GM18511 (cell line): ENCODE measurements around the gene KCNK18.
"Not testable (repeated sequence)": the region's sequence is repeated elsewhere in the genome, so short reads cannot be mapped to it uniquely, and the experiment has no call there.

ENCODE experiments used
- ATAC-seq: cut with Tn5 transposase; IDR thresholded peaks from one replicate; pipeline ENCODE4 v1.9.1; 2021; ENCODE audit warnings: mild to moderate bottlenecking, moderate library complexity; ENCODE audit not compliant: unreplicated experiment

KCNK18 gene

DNA sequence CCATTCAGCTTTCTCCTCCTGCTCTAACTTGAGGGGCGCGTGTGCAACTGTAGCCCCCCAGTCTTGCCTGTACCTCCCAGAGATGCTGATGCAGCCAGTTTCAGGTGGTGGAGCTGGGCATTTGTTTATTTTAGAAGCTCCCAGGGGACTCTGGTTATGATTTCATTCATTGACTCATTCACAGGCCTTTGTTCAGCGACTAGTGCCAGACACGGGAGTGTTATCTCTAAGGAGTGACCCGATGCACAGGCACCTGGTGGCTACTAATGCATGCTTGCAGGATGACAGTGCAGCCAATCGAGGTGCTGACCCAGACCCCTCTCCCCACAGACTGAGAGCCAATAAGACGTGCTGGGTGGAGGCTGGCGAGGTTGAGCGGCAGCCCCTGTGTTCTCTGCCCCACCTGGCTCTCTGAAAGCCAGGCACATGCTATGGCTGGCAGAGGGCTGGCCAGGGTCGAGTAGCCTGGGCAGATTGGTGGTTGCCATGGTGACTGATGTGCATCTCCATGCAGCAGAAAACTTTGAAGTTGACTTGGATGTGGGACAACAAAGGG lies 23.9 kb downstream of the KCNK18 start:
- ATAC-seq, result no peak

DNA sequence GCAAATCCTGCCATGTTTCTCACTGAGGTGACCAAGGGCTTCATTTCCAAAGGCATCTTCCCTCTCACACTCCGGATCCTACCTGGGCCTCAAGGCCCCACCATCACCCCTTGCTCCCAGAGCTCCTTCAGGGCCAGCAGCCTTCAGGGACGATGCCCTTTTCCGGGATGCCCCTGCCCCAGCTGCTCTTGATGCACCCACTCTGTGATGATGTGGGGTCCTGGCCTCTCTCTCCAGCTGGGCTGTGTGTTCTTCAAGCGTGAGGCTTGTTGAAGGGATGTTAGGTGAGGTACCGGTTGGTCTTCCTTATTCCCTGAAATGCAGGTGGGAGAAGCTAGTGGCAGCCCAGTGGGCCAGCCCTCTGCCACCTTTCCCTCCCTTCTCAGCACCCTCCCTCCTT lies 25.3 kb downstream of the KCNK18 start:
- no peak for ATAC-seq

DNA sequence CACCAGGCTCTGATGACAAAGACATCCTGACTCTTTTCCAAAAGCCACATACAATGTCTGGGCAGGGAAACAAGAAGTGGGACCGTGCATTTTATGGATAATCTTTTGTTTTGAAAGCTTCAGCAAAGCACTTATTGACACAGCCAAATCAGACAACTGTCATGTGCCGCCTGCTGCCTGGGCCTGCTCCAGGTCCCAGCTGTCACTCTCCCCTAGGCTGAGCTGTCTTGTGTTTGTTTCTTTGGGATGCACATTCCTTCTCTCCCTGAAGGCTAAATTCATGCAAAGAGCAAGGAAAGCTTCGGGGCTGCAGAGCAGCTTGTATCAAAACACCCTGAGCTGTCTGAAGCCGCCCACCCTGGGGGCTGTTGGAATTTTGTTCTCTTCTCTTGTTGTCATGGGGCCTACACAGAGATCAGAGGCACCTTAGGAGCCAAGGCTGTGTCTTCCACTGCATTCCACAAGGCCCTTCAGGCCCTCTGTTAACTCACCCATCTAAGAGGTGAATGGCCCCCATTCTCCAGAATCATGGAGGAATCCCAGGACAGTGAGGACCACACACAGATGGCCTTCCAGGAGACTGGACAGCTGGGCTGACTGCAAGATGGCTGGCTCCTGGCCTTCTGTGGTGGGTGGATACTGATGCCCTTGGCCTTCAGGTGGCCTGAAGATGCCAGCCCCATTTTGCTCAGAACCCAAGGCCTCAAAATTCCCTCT lies 25.8 kb downstream of the KCNK18 start:
- no peak for ATAC-seq

DNA sequence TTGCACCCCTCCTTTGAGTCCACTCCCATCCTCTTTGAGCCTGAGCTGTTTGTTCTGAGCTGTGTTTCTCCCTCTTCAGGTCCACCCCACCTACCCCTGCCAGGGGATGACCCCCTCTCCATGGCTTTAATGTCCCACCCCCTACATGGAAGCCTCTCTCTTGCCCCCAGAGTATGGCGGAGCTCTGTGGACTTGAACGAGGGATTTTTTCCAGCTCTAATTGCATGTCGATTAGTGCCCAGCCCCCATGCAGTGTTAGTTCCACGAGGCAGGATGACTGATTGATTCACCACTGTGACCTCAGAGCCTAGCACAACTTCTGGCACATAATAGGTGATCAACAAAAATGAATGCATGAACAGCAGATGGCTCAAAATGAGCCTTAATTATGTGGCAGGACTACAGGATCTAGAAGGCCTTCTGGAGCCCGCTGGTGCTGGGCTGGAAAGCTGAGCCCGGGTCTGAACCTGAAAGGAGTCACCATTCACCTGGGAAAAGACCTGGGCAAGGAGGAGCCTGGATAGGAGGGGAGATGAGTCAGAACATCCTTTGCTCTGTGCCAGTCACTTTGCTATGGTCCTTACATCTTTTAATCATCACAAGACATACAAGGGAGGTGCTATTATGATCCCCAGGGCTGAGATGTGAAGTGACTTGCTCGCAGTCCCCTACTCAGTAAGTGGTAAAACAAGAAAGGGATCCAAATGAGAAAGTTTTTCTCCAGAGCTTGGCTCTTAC lies 26.6 kb downstream of the KCNK18 start:
- ATAC-seq, result no peak

DNA sequence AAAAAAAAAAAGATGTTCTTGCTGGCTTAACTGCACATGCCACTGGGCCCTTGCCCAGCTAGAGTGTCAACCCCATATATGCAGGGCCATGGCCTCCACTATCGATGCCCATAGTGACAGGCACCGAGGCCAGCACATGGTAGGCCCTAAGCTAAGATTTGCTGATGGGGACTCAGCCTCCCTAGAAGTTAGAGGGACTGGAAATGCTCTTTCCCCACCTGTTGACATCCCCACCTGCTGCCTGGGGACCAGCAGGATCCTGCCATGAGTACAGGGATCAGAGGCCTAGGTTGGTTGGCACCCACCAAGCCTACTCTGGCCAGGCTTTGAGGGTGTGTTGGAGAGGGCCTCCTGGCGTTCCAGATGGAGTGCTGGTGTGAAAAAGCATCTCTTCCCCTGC lies 27.6 kb downstream of the KCNK18 start:
- no peak for ATAC-seq

DNA sequence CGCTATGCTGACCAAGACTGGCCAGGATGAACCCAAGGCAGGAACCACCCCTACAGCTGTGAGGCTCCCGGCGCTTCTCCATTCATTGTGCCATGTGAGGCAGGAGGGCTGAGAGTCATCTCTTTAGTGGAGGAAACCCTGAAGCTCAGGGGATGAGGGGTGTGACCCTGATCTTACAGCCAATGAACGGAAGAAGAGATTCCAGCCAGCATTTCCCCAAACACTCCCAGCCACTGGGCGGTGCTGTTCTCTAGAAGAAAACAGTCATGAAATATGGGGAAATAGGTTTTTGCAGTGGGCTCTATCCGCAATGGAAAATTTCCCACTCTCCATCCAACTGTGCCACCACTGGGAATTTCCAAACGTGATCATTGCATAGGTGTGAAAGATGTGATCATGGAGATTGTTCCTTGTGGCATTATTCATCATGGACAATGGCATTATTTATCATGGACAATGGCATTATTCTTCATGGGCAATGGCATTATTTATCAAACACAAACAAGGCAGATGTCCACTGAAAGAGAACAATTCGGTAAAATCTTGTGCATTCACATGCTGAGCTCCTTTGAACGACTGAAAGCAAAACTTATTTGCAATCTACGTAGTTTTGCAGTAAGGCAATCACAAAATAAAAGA lies 29.6 kb downstream of the KCNK18 start:
- ATAC-seq, result peak; percentile 78

DNA sequence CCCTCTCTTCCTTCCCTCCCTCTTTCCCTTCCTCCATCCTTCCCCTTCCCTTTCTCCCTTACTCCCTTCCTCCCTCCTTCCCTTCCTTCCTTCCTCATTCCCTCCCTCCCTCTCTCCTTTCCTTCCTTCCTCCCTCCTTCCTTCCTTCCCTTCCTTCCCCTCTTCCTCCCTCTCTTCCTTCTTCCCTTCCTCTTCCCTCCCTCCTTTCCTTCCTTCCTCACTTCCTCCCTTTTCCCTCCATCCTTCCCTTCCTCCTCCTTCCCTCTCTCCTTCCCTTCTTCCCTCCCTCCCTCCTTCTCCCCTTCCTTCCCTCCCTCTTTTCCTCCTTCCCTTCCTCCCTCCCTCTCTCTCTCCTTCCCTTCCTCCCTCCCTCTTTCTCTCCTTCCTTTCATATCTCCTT lies 30.9 kb downstream of the KCNK18 start:
- ATAC-seq, result no peak

DNA sequence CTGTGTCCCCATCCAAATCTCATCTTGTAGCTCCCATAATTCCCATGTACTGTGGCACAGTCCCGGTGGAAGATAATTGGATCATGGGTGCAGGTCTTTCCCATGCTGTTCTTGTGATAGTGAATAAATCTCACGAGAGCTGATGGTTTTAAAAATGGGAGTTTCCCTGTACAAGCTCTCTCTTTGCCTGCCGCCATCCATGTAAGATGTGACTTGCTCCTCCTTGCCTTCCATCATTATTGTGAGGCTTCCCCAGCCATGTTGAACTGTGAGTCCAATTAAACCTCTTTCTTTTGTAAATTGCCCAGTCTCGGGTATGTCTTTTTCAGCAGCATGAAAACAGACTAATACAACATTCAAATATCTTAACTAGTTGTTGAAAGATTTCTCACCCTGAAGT lies 32.8 kb downstream of the KCNK18 start:
- not testable (repeated sequence) for ATAC-seq

DNA sequence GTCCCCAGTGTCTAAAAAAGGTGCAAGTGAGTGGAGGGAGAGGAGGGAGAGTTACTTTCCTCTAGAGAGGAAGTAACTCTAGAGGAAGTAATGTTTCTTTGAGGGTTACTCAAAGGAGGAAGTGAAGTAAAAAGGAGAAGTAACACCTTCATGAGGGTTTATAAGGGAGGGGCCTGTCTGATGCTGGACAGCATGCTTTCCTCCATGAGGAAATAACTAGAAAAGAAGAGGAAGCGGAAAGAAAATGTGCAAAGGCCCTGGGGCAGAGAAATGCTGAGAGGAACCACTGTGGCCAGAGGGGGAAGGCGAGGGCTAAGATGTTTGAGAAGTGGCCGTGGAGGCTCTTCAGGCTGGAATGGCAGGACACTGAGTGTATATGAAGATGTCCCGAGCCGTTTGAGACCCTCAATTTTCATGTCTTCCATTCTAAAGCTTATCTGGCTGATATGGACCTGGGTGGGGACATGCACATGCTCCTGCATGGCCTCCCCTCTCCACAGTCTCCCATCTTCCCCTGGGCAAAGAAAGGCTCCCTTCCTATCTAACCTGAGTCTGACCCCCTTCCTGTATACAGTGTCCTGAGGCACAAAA lies 40.2 kb downstream of the KCNK18 start:
- ATAC-seq, result peak; percentile 65

DNA sequence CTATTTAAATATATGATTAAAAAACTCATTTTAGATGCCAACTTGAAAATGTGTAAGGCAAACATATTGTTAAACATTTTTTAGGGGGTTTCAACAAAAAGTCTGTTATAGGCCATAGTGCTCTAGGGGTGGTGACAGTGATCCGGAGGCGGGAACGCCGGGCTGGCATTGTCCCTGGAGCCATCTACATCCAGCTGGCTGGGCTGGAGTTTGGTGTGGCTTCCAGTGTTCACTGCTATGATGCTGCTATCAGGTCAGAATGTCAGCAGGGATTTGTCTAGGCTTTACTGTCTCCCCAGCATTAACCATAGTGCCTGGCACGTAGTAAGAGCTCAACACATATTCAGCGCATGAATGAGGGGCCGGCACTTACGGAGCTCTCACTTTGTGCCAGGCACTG lies 41.8 kb downstream of the KCNK18 start:
- ATAC-seq, result no peak

DNA sequence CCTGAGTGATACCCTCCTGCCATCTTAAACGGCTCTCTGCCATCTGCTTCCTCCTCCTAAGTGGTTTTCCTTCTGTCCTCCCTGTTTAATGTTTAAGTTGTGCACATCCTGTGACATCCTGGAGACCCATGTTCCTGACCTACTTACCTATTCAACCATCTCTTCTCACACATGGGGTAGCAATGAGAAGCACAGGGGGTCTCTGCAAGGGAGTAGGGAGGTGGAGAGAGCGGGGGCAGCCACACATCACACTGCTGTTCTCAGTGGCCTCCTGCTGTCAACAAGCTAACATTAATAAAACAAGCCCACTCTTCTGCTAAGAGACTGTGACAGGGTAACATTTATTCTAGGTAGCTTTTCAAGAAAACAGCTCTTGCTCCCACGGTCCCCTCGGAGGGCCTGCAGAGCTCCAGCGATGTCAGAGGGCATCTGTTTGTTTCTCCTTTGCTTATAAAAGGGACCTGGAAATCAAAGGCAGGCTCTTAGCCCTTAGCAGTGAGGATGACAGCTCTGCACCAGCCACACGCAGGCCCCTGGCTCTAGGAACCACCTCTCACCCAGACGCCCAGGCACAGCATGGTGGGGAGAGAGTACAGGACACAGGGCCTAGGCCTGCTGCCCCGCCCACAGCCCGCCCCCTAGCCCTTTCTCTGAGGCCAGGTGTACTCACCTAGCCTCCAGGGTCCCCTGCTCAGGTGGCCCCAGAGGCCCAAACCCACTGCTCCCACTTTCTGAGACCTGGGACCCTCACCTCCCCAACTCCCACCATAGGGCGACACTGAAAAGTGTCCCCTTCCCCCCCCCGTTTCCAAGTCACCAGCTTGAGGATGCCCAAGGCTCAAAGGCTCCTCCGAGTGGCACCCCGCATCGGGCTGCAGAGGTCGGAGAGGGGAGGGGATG lies 42.7 kb downstream of the KCNK18 start:
- ATAC-seq, result no peak

DNA sequence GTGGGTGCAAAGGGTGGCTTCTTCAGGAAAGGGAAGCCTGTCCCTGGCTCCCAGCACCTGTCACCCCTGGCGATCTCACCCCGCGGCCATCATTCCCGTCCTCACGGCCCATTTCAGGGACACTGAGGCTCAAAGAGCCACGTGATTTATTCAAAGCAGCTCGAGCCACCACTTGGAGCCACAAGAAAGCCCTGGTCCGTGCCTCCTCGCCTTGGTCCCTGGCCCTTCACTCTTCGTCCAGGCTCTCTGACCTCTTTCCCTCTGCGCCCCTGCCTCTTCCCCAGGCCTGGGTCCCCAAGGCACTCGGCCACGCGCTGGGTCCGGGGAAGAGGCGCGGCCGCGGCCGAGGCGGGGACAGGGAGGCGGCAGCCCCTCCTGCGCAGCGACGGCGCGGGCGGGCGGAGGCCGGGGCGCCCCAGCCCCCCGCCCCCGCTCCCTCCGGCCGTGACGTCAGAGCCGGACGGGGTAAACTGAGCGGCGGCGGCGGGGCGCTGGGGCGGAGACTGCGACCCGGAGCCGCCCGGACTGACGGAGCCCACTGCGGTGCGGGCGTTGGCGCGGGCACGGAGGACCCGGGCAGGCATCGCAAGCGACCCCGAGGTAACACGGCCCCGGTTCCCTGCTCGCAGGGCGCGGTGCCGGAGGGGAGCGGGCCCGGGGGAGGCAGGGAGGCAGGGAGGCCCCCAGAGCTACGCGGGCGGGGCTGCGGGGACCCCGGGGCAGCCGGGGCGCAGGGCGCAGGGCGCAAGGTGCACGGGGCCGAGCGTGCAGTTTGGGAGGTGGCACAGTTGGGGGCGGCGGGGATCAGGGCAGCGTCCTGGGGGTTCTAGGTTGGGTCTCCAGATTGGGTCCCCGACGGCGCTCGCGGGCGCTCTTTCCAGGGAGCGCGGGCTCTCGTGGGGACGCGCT lies 43.6 kb downstream of the KCNK18 start, which contains the start of gene SLC18A2:
Gene SLC18A2 (plus strand): TSS at position 494 of the 909 bp plus-strand sequence. CDS start 580 bp downstream, outside the sequence.
- ATAC-seq, result no peak

DNA sequence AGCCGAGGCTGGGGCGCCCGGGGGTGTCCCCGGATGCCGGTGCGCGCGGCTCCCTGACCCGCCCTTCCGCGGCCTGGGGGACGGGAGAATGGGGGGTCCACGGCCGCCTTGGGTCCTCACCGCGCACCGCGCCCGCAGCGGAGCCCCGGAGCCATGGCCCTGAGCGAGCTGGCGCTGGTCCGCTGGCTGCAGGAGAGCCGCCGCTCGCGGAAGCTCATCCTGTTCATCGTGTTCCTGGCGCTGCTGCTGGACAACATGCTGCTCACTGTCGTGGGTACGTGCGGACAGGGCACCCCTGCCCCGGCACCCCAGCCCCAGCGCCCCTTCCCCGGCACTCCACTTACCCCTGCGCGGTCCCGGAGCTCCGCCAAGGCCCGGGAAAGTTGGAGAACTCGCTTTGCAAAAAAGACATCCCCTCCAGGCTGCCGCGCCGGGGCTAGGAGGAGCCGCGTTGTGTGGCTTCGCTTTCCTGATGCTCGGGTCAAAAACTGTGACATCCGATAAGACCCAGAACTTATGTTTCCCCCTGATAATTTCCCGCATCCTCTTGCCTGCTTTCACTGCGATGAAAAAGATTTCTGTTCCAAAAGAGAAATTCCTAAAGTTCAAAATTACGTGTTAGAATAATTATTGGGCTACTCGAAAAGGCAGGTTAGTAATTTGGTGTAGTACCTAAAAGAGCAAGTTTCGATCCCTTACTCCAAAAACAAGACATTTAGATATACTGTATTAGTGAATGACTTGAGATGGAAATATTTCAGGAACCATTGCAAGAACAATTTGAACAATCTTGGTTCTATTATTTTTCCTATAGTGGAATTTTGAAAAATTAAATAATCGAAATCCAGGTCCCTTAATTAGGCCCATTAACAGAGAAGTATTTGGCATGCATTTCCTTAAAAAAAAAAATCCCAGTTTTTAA lies 44.5 kb downstream of the KCNK18 start:
- no peak for ATAC-seq

DNA sequence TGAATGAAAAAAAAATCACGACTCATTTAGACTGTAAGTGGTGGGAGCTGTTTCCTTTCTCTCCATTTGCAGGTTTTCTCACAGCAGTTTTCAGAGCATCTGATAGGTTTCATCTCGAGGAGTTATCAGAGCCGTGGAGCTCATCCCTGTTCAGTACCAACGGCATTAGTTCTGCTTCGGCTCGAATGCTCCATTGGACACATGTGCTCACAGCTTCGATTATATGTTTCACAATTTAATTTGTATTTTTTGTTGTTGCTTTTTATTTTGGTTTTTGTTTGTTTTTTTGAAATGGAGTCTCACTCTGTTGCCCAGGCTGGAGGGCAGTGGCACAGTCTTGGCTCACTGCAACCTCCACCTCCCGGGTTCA lies 45.2 kb downstream of the KCNK18 start:
- no peak for ATAC-seq

DNA sequence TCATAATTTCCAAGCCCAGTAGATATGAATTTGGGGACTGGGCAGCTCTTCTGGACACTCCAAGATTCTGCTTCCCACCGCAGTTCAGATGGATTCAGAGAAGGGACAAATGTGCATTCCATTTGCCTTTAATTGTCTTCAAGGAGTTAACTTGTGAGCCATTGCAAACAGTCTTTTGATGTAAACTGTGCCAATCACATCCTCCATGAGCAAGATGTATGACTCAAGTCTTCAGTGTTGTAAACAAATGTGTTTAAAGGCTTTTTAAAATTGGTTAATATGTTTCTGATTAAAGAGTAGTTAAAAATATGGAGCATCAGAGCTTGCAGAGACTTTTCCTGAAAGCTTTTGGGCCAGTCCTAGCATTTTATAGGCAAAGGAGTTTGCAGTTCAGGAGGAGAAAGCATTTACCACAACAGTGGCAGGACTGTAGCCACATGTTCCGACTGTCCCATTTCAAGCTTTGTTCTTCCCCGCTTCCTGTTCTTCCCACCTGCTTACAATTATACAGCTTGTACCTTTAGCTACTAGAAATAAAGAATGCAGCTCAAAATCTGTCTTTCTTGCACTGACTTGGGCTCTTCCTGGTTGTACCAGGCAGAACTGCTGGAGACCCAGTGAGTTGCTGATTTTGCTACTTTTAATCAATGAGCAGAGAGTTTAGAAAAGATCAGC lies 49.8 kb downstream of the KCNK18 start:
- ATAC-seq, result no peak

DNA sequence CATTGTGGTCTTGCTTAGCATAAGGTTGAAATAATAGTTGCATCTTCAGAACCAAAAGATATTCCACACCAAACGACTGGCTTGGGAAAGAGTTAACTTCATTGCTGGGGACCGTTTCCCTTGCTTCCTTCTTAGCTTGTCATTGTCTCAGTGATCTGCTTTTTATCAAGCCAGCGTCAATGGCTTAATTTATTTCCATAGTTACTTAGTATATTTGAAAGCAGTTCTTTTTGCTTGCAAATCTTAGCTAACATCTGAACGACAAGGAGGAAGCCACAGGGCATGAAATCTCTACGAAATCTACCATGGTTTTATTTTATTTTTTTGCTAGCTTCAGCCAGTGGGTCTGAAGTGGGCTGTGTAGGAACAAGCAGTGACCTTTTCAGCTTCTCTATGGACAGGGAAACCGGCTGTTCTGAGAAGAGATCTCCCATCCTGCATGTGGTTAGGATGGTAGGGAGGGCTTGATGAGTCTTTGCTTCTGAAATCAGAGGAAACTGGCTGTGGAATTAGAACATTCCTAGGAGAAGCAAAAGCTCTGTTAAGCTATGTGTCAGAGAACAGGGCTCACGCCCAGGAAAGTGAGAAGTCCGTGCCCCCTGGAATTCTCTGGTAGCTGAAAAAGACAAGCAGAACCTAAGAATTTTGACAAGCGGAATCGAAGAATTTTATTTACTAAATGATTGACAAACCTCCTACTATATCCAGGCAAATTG lies 51.6 kb downstream of the KCNK18 start:
- ATAC-seq, result no peak

DNA sequence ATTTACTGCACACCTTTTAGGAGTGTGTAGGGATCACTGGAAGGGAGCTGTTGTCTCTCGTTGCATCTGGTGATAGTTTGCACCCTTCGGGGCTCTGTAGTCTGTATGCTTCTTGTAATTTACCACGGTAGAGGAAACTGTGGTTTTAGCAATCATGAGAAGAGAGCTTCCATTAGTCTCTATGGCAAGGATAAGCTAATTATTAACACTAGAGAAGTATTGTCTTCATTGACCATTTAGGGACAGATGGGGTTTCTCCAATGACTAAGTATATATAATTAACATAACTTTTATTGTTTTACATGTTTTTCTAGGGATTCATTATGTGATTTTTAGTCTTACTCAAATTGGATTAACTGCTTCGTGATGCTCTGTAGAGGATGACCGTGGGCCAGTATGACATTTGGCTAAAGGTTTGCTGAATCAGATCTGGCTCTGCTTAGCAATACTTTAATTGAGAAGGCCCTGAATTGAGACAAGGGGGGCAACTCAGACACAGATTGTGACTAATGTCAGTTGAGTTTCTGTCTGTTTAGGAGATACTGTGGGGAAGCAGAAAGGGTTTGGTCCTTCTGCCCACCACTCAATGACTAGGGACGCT lies 52.3 kb downstream of the KCNK18 start:
- ATAC-seq, result peak; percentile 94
